Peyer's patch (tissue), 4 donors: Measurements from ENCODE around the gene PIK3IP1. TPM values are rescaled to one million over a fixed set of nuclear protein-coding genes. Genes with fewer than 3 reads are reported as not detected.

ENCODE experiments used
- DNase-seq, 3 donors: peaks; one replicate each; pipeline ENCODE4 v3.0.0-alpha.2; 2017 to 2019
- H3K27ac ChIP-seq, 4 donors: fragments of 200-600 bp; sonication (generic); one replicate each; pipeline ENCODE4 v1.5.1; 2016 to 2019
- H3K27me3 ChIP-seq, 2 donors: fragments of 200-600 bp; sonication (generic); one replicate each; pipeline ENCODE4 v1.5.1; 2019
- H3K36me3 ChIP-seq, 3 donors: fragments of 200-600 bp; sonication (generic); one replicate each; pipeline ENCODE4 v1.5.1; 2016 to 2019
- H3K4me1 ChIP-seq, 4 donors: fragments of 200-600 bp; sonication (generic); one replicate each; pipeline ENCODE4 v1.5.1; 2016 to 2019
- H3K4me3 ChIP-seq, 4 donors: fragments of 200-600 bp; sonication (generic); 1 replicate in 3 of 4; 2 replicates in 1 of 4; pipeline ENCODE4 v1.5.1; 2016 to 2019; ENCODE audit warnings: mild to moderate bottlenecking in 1 of 4
- H3K9me3 ChIP-seq, 4 donors: fragments of 200-600 bp; sonication (generic); one replicate each; pipeline ENCODE4 v1.5.1; 2016 to 2019; ENCODE audit warnings: mild to moderate bottlenecking in 1 of 4
- CTCF ChIP-seq, 6 experiments: fragments of 450-650 bp in 4 of 6; fragments of 200-600 bp in 2 of 6; sonication (generic) in 1 of 6; IDR thresholded peaks; one replicate each; pipeline ENCODE4 v1.5.1; 2017 to 2019; ENCODE audit warnings: antibody characterized with exemption in 6 of 6, mild to moderate bottlenecking in 3 of 6, moderate library complexity in 1 of 6
- POLR2A ChIP-seq, 2 donors: fragments of 450-650 bp; IDR thresholded peaks; one replicate each; pipeline ENCODE4 v1.5.1; 2017; ENCODE audit warnings: antibody characterized with exemption in 2 of 2, mild to moderate bottlenecking in 2 of 2, moderate library complexity in 2 of 2
- total RNA-seq, 4 donors: library from RNA; depleted of rRNA; stranded (reverse); fragments of >200 nt; gene quantifications; one replicate each; pipeline ENCODE4 v1.1.0, GENCODE V29; 2016

PIK3IP1 gene
- total RNA-seq, 4 donors from 2014 or later, result 23.7 to 60.2 (median 30.7) TPM

- DNase-seq, result no peak
- Histone ChIP-seq H3K4me3 (no peak overlapping the region), H3K27me3 (no peaks in the 10 kb centered on the region), H3K9me3 (no peaks in the 10 kb centered on the region), H3K36me3 (peaks cover 0 to 85% (median 0%) of the 10 kb centered on the region in 3 donors), H3K27ac (no peak overlapping the region), H3K4me1 (no peaks in the 10 kb centered on the region)
- TF ChIP-seq POLR2A (IDR thresholded peaks at IDR 0.05) (no peak), CTCF (IDR thresholded peaks at IDR 0.05) (no peak)
These were observed 28.2 kb downstream of the PIK3IP1 start for GRCh38 chr22:31263896-31264640.

DNA sequence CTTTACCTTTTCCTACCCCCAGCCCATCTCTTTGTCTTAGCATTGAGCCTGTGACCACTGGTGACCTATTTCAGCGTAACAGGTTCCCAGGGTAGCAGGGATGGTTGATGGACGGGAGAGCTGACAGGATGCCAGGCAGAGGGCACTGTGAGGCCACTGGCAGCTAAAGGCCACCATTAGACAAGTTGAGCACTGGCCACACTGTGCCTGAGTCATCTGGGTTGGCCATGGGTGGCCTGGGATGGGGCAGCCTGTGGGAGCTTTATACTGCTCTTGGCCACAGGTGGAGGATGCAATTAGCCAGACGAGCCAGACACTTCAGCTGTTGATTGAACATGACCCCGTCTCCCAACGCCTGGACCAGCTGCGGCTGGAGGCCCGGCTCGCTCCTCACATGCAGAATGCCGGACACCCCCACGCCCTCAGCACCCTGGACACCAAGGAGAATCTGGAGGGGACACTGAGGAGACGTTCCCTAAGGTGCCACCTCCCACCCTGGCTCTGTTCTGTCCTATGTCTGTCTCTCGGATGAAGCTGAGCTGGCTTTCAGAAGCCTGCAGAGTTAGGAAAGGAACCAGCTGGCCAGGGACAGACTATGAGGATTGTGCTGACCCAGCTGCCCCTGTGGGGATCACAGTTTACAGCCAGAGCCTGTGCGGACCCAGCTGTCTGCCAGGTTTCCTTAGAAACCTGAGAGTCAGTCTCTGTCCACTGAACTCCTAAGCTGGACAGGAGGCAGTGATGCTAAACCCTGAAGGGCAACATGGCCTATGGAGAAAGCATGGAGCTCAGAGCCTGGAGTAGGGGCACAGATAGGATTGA lies 29.8 kb downstream of the PIK3IP1 start:
- Histone ChIP-seq H3K4me3 (no peak overlapping the region), H3K9me3 (no peaks in the 10 kb centered on the region), H3K27ac (no peak overlapping the region), H3K4me1 (no peaks in the 10 kb centered on the region), H3K36me3 (peaks cover 0 to 83% (median 4%) of the 10 kb centered on the region in 3 donors), H3K27me3 (no peaks in the 10 kb centered on the region)
- TF ChIP-seq POLR2A (IDR thresholded peaks at IDR 0.05) (no peak), CTCF (IDR thresholded peaks at IDR 0.05) (no peak)
- no peak for DNase-seq

- Histone ChIP-seq H3K27ac (no peak overlapping the region), H3K4me1 (no peaks in the 10 kb centered on the region), H3K4me3 (no peak overlapping the region), H3K9me3 (no peaks in the 10 kb centered on the region), H3K36me3 (peaks cover 0 to 62% (median 4%) of the 10 kb centered on the region in 3 donors), H3K27me3 (no peaks in the 10 kb centered on the region)
- no peak for TF ChIP-seq POLR2A (IDR thresholded peaks at IDR 0.05)
- no peak for TF ChIP-seq CTCF (IDR thresholded peaks at IDR 0.05)
- no peak for DNase-seq
These were observed 31.8 kb downstream of the PIK3IP1 start for GRCh38 chr22:31260474-31260856.

DNA sequence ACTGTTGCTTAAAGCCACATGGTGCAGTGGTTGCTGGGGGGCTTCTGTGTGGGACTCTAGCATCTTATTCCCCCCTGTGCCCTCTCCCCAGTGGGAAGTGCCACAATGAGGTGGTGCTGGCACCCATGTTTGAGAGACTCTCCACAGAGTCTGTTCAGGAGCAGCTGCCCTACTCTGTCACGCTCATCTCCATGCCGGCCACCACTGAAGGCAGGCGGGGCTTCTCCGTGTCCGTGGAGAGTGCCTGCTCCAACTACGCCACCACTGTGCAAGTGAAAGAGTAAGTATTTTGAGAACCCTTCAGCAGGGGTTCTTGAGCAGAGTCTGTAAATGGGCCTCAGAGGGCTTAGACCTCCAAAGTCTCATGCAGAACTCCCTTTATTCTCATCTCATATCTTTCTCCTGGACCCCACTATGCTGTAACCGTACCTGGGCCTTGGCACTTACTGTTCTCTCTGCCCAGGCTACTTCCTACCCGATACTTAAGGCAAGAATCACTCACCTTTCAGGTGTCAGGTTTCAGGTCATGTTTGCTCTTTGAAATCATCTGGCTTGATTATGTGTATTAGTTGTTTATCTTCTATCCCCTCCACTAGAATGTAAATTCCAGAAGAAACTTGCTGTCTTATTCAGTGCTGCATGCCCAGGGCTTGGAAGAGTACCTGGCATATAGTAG lies 32.4 kb downstream of the PIK3IP1 start:
- no peak overlapping the region for H3K27ac ChIP-seq
- no peak for DNase-seq
- peaks cover 0 to 60% (median 4%) of the 10 kb centered on the region in 3 donors for H3K36me3 ChIP-seq
- H3K4me1 ChIP-seq, result no peaks in the 10 kb centered on the region
- no peaks in the 10 kb centered on the region for H3K27me3 ChIP-seq
- TF ChIP-seq POLR2A (IDR thresholded peaks at IDR 0.05) (no peak), CTCF (IDR thresholded peaks at IDR 0.05) (no peak)
- no peak overlapping the region for H3K4me3 ChIP-seq
- no peaks in the 10 kb centered on the region for H3K9me3 ChIP-seq

- peaks cover 0 to 11% (median 4%) of the 10 kb centered on the region in 3 donors for H3K36me3 ChIP-seq
- peaks cover 0 to 38% (median 0%) of the 10 kb centered on the region in 4 donors for H3K4me1 ChIP-seq
- TF ChIP-seq POLR2A (IDR thresholded peaks at IDR 0.05) (no peak), CTCF (IDR thresholded peaks at IDR 0.05) (peak in 3 of 6 experiments; percentile 43 to 53 (median 51))
- H3K4me3 ChIP-seq, result no peak overlapping the region
- peak overlapping the region in 3 of 4 donors; percentile 25 to 40 (median 36) for H3K27ac ChIP-seq
- DNase-seq, result peak in 2 of 3 donors; percentile 73 to 76
- no peaks in the 10 kb centered on the region for H3K9me3 ChIP-seq
- no peaks in the 10 kb centered on the region for H3K27me3 ChIP-seq
These were observed 38.3 kb downstream of the PIK3IP1 start for GRCh38 chr22:31253949-31254348.
